PC-9 (cell line): Measurements from ENCODE around the gene STUM.

ENCODE experiments used
- EZH2 ChIP-seq: fragments of 200-600 bp; sonication (generic); IDR thresholded peaks from 2 replicates; pipeline ENCODE4 v1.8.0; 2017; ENCODE audit warnings: antibody characterized with exemption, low read depth
- TF ChIP-seq, protein P1 (sequence below): fragments of 200-600 bp; sonication (generic); conservative IDR thresholded peaks from 2 replicates; pipeline ENCODE4 v1.6.1; 2017; ENCODE audit warnings: mixed run types, antibody characterized with exemption, mild to moderate bottlenecking, moderate library complexity

DNA sequence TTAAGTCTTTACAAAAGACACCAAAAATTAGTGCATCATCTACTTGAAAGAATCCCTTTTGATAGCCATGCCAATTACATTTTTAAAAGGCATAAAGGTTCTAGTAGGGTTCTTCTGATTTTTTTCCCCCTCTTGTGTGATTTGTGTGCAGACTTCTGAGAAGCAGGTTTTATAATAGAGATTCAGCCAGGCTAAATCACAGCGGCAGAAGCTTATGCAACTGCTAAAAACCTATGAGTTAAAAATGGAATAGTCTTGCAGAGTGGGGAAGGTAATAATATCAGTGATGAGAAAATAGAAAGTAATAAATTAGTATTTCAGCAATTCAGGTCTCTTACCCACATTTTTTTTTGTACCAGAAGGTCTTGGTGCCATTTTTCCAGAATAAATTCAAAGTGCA is 17.7 kb downstream of the STUM start:
- no peak for TF ChIP-seq EZH2
- TF ChIP-seq, protein P1, sequence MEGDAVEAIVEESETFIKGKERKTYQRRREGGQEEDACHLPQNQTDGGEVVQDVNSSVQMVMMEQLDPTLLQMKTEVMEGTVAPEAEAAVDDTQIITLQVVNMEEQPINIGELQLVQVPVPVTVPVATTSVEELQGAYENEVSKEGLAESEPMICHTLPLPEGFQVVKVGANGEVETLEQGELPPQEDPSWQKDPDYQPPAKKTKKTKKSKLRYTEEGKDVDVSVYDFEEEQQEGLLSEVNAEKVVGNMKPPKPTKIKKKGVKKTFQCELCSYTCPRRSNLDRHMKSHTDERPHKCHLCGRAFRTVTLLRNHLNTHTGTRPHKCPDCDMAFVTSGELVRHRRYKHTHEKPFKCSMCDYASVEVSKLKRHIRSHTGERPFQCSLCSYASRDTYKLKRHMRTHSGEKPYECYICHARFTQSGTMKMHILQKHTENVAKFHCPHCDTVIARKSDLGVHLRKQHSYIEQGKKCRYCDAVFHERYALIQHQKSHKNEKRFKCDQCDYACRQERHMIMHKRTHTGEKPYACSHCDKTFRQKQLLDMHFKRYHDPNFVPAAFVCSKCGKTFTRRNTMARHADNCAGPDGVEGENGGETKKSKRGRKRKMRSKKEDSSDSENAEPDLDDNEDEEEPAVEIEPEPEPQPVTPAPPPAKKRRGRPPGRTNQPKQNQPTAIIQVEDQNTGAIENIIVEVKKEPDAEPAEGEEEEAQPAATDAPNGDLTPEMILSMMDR: no peak
